T-cell (primary cell): ENCODE results near the gene GEMIN7. TPM values are rescaled to one million over a fixed set of nuclear protein-coding genes. Genes with fewer than 3 reads are reported as not detected.

Experiments used
- ATAC-seq, 4 experiments: fragments of 200-7000 bp in 3 of 4; fragments of 150-1000 bp in 1 of 4; cut with Tn5 transposase; replicated peaks in 1 of 4; 1 replicate in 3 of 4; 2 replicates in 1 of 4; pipeline ENCODE4 v1.10.0; 2021; ENCODE audit warnings: moderate library complexity in 3 of 4, mild to moderate bottlenecking in 2 of 4, moderate number of reproducible peaks in 1 of 4
- CTCF ChIA-PET, 2 donors: fragments of 300-600 bp; sonication (Branson Sonifier 250); formaldehyde crosslinking; loops; one replicate each; lab custom pipeline; 2022; ENCODE audit warnings: antibody characterized with exemption in 2 of 2; lab: Charles Lee
- POLR2A ChIA-PET, 2 donors: fragments of 300-600 bp; sonication (Branson Sonifier 250); formaldehyde crosslinking; loops; one replicate each; lab custom pipeline; 2022; ENCODE audit warnings: antibody characterized with exemption in 2 of 2; lab: Charles Lee
- DNase-seq, 35 experiments: peaks; one replicate each; pipeline versions ENCODE4 v3.0.0 to v3.0.0-alpha.2; 2013 to 2023
- H3K27ac ChIP-seq: one replicate; pipeline ENCODE4 v1.5.1; 2013; ENCODE audit warnings: low read length
- H3K27me3 ChIP-seq, 2 experiments: replicated peaks in 1 of 2; 1 replicate in 1 of 2; 2 replicates in 1 of 2; pipeline versions ENCODE4 v1.6.1 to v1.7.0; 2013; ENCODE audit warnings: low read length in 1 of 2, mixed read lengths in 1 of 2; ENCODE audit not compliant: control insufficient read depth in 2 of 2, insufficient read depth in 2 of 2; ENCODE audit errors: extremely low read depth in 1 of 2
- H3K36me3 ChIP-seq, 2 donors: 1 replicate in 1 of 2; 2 replicates in 1 of 2; pipeline versions ENCODE4 v1.6.1 to v1.7.0; 2013; ENCODE audit warnings: low read length in 1 of 2; ENCODE audit not compliant: control insufficient read depth in 2 of 2, insufficient read depth in 1 of 2; ENCODE audit errors: extremely low read depth in 1 of 2
- H3K4me1 ChIP-seq, 2 experiments: 1 replicate in 1 of 2; 2 replicates in 1 of 2; pipeline versions ENCODE4 v1.6.1 to v1.7.0; 2013; ENCODE audit warnings: low read length in 2 of 2, mixed read lengths in 1 of 2; ENCODE audit not compliant: insufficient read depth in 2 of 2, control insufficient read depth in 1 of 2; ENCODE audit errors: extremely low read depth in 1 of 2
- H3K4me3 ChIP-seq, 2 donors: 1 replicate in 1 of 2; 2 replicates in 1 of 2; pipeline versions ENCODE4 v1.5.1 to v1.7.0; 2013; ENCODE audit warnings: mild to moderate bottlenecking in 2 of 2, low read length in 1 of 2, moderate library complexity in 1 of 2; ENCODE audit not compliant: control insufficient read depth in 1 of 2; ENCODE audit errors: extremely low read depth in 1 of 2
- H3K9me3 ChIP-seq: 2 replicates; pipeline ENCODE4 v1.7.0; 2013
- H3K27ac Mint-ChIP-seq, 2 donors: one replicate each; pipeline ENCODE4 v1.8.0; 2020 to 2021; ENCODE audit warnings: mild to moderate bottlenecking in 2 of 2, mixed read lengths in 2 of 2
- H3K27me3 Mint-ChIP-seq, 2 donors: one replicate each; pipeline ENCODE4 v1.8.0; 2021 to 2022; ENCODE audit warnings: mixed read lengths in 2 of 2
- H3K36me3 Mint-ChIP-seq: one replicate; pipeline ENCODE4 v1.8.0; 2021; ENCODE audit warnings: mixed read lengths
- H3K4me1 Mint-ChIP-seq, 3 donors: one replicate each; pipeline ENCODE4 v1.8.0; 2020 to 2022; ENCODE audit warnings: mixed read lengths in 3 of 3, mild to moderate bottlenecking in 1 of 3
- H3K4me3 Mint-ChIP-seq, 3 donors: one replicate each; pipeline ENCODE4 v1.8.0; 2020 to 2022; ENCODE audit warnings: mild to moderate bottlenecking in 3 of 3, mixed read lengths in 3 of 3, moderate library complexity in 3 of 3
- H3K9me3 Mint-ChIP-seq, 3 donors: one replicate each; pipeline ENCODE4 v1.8.0; 2020 to 2022; ENCODE audit warnings: mixed read lengths in 3 of 3
- WGBS: methylation state at CpG from one replicate; pipeline ENCODE4 v1.1.5; 2013; ENCODE audit warnings: missing lambda C conversion rate; ENCODE audit not compliant: insufficient coverage; 5-methylcytosine and 5-hydroxymethylcytosine counted together
- total RNA-seq, 35 experiments: library from RNA in 6 of 35; stranded (reverse) in 6 of 35; fragments of 120-200 nt in 1 of 35; gene quantifications; one replicate each; pipeline versions ENCODE4 v1.2.1 to v1.2.4 and lab custom pipeline; 2013 to 2026

GEMIN7 gene
- total RNA-seq, 5 donors from 2014 or later (not counting 1 experiment from before 2014, with no cell fraction given): 4.0 to 23.1 (median 22.7) TPM

GRCh38 chr19:45079911-45080370 is 881 bp downstream of the GEMIN7 start:
- Mint-ChIP-seq H3K4me1 (peaks cover 44 to 60% (median 46%) of the 10 kb centered on the region in 3 donors), H3K27me3 (no peaks in the 10 kb centered on the region), H3K4me3 (peak overlapping the region; percentile 92 to 99 (median 93)), H3K27ac (peak overlapping the region; percentile 85), H3K36me3 (peaks cover 12% of the 10 kb centered on the region), H3K9me3 (no peaks in the 10 kb centered on the region)
- CTCF ChIA-PET: interaction anchor here (0.5 to 1.2 kb wide), 6 partner anchors 12 to 104 kb away, joined by 3 to 8 read pairs (median 4); partner anchors contain the start of gene TRAPPC6A (in 1 of the 2)
- ATAC-seq (no peak), DNase-seq (peak in 1 of 35 experiments; percentile 35)
- peak overlapping the region; percentile 66 for H3K27ac ChIP-seq
- no peaks in the 10 kb centered on the region for H3K27me3 ChIP-seq
- no peaks in the 10 kb centered on the region for H3K9me3 ChIP-seq
- POLR2A ChIA-PET: no interaction called here
- H3K4me3 ChIP-seq: peak overlapping the region; percentile 89 to 95
- H3K4me1 ChIP-seq: peaks cover 27 to 55% of the 10 kb centered on the region in 2 experiments
- H3K36me3 ChIP-seq: peaks cover 2 to 11% of the 10 kb centered on the region in 2 donors
- WGBS: 19% methylated on average over 4 of the region's 6 CpGs

GRCh38 chr19:45082170-45082569 is 3.1 kb downstream of the GEMIN7 start:
- no peak for ATAC-seq
- ChIA-PET CTCF (no interaction called here), POLR2A (no interaction called here)
- H3K27me3 Mint-ChIP-seq: no peaks in the 10 kb centered on the region
- H3K27me3 ChIP-seq: no peaks in the 10 kb centered on the region
- no peaks in the 10 kb centered on the region for H3K9me3 ChIP-seq
- peaks cover 38 to 56% (median 41%) of the 10 kb centered on the region in 3 donors for H3K4me1 Mint-ChIP-seq
- no peak overlapping the region for H3K27ac Mint-ChIP-seq
- DNase-seq: no peak
- H3K4me1 ChIP-seq: peaks cover 17 to 38% of the 10 kb centered on the region in 2 experiments
- no peak overlapping the region for H3K4me3 ChIP-seq
- peaks cover 2 to 15% of the 10 kb centered on the region in 2 donors for H3K36me3 ChIP-seq
- peaks cover 18% of the 10 kb centered on the region for H3K36me3 Mint-ChIP-seq
- peak overlapping the region; percentile 26 to 54 (median 29) for H3K4me3 Mint-ChIP-seq
- no peak overlapping the region for H3K27ac ChIP-seq
- WGBS: 93% methylated on average over 2 of the region's 5 CpGs
- no peaks in the 10 kb centered on the region for H3K9me3 Mint-ChIP-seq

GRCh38 chr19:45086480-45086879 is 7.4 kb downstream of the GEMIN7 start:
- no peaks in the 10 kb centered on the region for H3K9me3 ChIP-seq
- H3K27me3 ChIP-seq: no peaks in the 10 kb centered on the region
- Mint-ChIP-seq H3K36me3 (peaks cover 24% of the 10 kb centered on the region), H3K27me3 (no peaks in the 10 kb centered on the region), H3K4me3 (no peak overlapping the region), H3K4me1 (peaks cover 34 to 48% (median 41%) of the 10 kb centered on the region in 3 donors), H3K27ac (peak overlapping the region; percentile 68 to 98), H3K9me3 (no peaks in the 10 kb centered on the region)
- POLR2A ChIA-PET: no interaction called here
- peaks cover 5 to 45% of the 10 kb centered on the region in 2 experiments for H3K4me1 ChIP-seq
- DNase-seq: no peak
- H3K4me3 ChIP-seq: no peak overlapping the region
- CTCF ChIA-PET: no interaction called here
- no peak for ATAC-seq
- peaks cover 8 to 24% of the 10 kb centered on the region in 2 donors for H3K36me3 ChIP-seq
- no peak overlapping the region for H3K27ac ChIP-seq
- 100% methylated on average over 1 of the region's 4 CpGs for WGBS

- H3K36me3 ChIP-seq: peaks cover 8 to 16% of the 10 kb centered on the region in 2 donors
- H3K27me3 Mint-ChIP-seq: no peaks in the 10 kb centered on the region
- H3K4me1 Mint-ChIP-seq: peaks cover 33 to 46% (median 40%) of the 10 kb centered on the region in 3 donors
- no peak overlapping the region for H3K4me3 ChIP-seq
- peak overlapping the region; percentile 31 to 75 (median 64) for H3K4me3 Mint-ChIP-seq
- H3K27ac ChIP-seq: peak overlapping the region; percentile 61
- H3K27me3 ChIP-seq: no peaks in the 10 kb centered on the region
- peaks cover 14% of the 10 kb centered on the region for H3K36me3 Mint-ChIP-seq
- peaks cover 5 to 56% of the 10 kb centered on the region in 2 experiments for H3K4me1 ChIP-seq
- H3K9me3 ChIP-seq: no peaks in the 10 kb centered on the region
- WGBS: 16% methylated on average over 9 of the region's 11 CpGs
- no peaks in the 10 kb centered on the region for H3K9me3 Mint-ChIP-seq
- ATAC-seq (peak; percentile 5 to 58 (median 40)), DNase-seq (peak in 34 of 35 experiments; percentile 46 to 86 (median 69))
- POLR2A ChIA-PET: no interaction called here
- CTCF ChIA-PET: interaction anchor here (0.7 to 0.8 kb wide), 4 partner anchors 17 to 84 kb away, joined by 3 to 7 read pairs (median 4); no protein-coding TSS in a partner anchor
- H3K27ac Mint-ChIP-seq: peak overlapping the region; percentile 91 to 98
These were observed 8.5 kb downstream of the GEMIN7 start for GRCh38 chr19:45087531-45087930.

DNA sequence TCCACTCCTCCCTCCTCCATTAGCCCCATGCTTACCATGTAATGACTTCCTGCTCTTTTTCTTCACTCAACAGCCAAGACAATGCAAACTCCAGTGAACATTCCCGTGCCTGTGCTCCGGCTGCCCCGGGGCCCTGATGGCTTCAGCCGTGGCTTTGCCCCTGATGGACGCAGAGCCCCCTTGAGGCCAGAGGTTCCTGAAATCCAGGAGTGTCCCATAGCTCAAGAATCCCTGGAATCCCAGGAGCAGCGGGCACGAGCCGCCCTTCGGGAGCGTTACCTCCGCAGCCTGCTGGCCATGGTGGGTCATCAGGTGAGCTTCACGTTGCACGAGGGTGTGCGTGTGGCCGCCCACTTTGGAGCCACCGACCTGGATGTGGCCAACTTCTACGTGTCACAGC is 11.0 kb downstream of the GEMIN7 start:
- Histone ChIP-seq H3K9me3 (no peaks in the 10 kb centered on the region), H3K36me3 (peaks cover 6 to 12% of the 10 kb centered on the region in 2 donors), H3K27me3 (peaks cover 0 to 2% of the 10 kb centered on the region in 2 experiments), H3K4me3 (no peak overlapping the region), H3K27ac (no peak overlapping the region), H3K4me1 (peaks cover 17 to 75% of the 10 kb centered on the region in 2 experiments)
- H3K36me3 Mint-ChIP-seq: peaks cover 14% of the 10 kb centered on the region
- DNase-seq: no peak
- no peak overlapping the region for H3K4me3 Mint-ChIP-seq
- CTCF ChIA-PET: no interaction called here
- no peaks in the 10 kb centered on the region for H3K9me3 Mint-ChIP-seq
- POLR2A ChIA-PET: no interaction called here
- H3K27me3 Mint-ChIP-seq: no peaks in the 10 kb centered on the region
- no peak for ATAC-seq
- peaks cover 55 to 69% (median 62%) of the 10 kb centered on the region in 3 donors for H3K4me1 Mint-ChIP-seq
- 96% methylated on average over 17 of the region's 17 CpGs for WGBS
- H3K27ac Mint-ChIP-seq: peak overlapping the region in 1 of 2 donors; percentile 57

DNA sequence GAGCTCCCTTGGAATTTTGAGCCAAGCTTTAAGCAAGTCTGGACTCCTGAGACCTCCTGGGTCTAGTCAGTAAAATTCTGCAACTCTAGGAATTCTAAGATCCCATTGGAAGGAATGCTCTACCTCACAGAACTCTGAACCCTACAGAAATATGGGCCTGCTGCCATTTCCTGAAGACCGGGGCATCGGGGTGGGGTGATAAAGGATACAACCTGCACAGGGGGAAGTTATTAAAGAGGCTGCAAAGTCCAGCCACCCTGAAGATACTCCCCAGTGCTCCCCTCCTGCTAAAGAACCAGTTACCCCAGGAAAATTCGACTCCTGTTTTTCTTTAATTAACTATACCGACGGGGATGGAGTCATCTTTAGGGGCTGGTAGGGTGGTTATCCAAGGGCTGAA is 11.5 kb downstream of the GEMIN7 start:
- Mint-ChIP-seq H3K27ac (no peak overlapping the region), H3K9me3 (no peaks in the 10 kb centered on the region), H3K36me3 (peaks cover 11% of the 10 kb centered on the region), H3K27me3 (no peaks in the 10 kb centered on the region), H3K4me1 (peaks cover 56 to 70% (median 64%) of the 10 kb centered on the region in 3 donors), H3K4me3 (peak overlapping the region in 2 of 3 donors; percentile 9 to 98)
- no peak overlapping the region for H3K4me3 ChIP-seq
- no peak for ATAC-seq
- ChIA-PET CTCF (interaction anchor here in 1 of 2 donors (0.5 kb wide), 1 partner anchor 192 kb away, joined by 5 read pairs; no protein-coding TSS in a partner anchor), POLR2A (no interaction called here)
- H3K36me3 ChIP-seq: peaks cover 6 to 8% of the 10 kb centered on the region in 2 donors
- H3K27ac ChIP-seq: no peak overlapping the region
- H3K27me3 ChIP-seq: peaks cover 0 to 2% of the 10 kb centered on the region in 2 experiments
- peaks cover 19 to 80% of the 10 kb centered on the region in 2 experiments for H3K4me1 ChIP-seq
- no peak for DNase-seq
- WGBS: 67% methylated on average over 1 of the region's 5 CpGs
- H3K9me3 ChIP-seq: no peaks in the 10 kb centered on the region
